Testis (tissue), 2 donors: ENCODE data around the gene HBB.
"Not testable (repeated sequence)": the region's sequence is repeated elsewhere in the genome, so short reads cannot be mapped to it uniquely, and the experiment has no call there.

Experiments used
- CTCF ChIP-seq, 3 experiments: fragments of 450-650 bp in 2 of 3; fragments of 200-600 bp in 1 of 3; sonication (generic) in 1 of 3; IDR thresholded peaks; one replicate each; pipeline ENCODE4 v1.5.1; 2016 to 2019; ENCODE audit warnings: antibody characterized with exemption in 3 of 3, mild to moderate bottlenecking in 2 of 3, moderate library complexity in 1 of 3
- POLR2A ChIP-seq: fragments of 450-650 bp; IDR thresholded peaks from one replicate; pipeline ENCODE4 v1.6.1; 2017; ENCODE audit warnings: antibody characterized with exemption, mild to moderate bottlenecking, moderate library complexity

- TF ChIP-seq CTCF (IDR thresholded peaks at IDR 0.05); POLR2A: not testable (repeated sequence)
Measured at GRCh38 chr11:5253440-5253839, 26.6 kb upstream of the HBB start.
